Neural cell (in vitro differentiated cells): Measurements from ENCODE around the gene TSTD1.
"Not testable (repeated sequence)": the region's sequence is repeated elsewhere in the genome, so short reads cannot be mapped to it uniquely, and the experiment has no call there.

Source experiments
- MXI1 ChIP-seq: fragments of 450-650 bp; conservative IDR thresholded peaks from 2 replicates; pipeline ENCODE4 v1.6.1; 2014; ENCODE audit warnings: antibody characterized with exemption, mild to moderate bottlenecking; ENCODE audit not compliant: poor library complexity, severe bottlenecking
- POLR2AphosphoS5 ChIP-seq: IDR thresholded peaks from 2 replicates; pipeline ENCODE4 v1.6.1; 2012
- RAD21 ChIP-seq: fragments of 450-650 bp; conservative IDR thresholded peaks from 2 replicates; pipeline ENCODE4 v1.6.1; 2014; ENCODE audit warnings: antibody characterized with exemption, mild to moderate bottlenecking, moderate library complexity
- TF ChIP-seq, protein P1 (sequence below): fragments of 450-650 bp; IDR thresholded peaks from 2 replicates; pipeline ENCODE4 v1.5.1; 2014; ENCODE audit warnings: antibody characterized with exemption, mild to moderate bottlenecking, moderate library complexity; ENCODE audit not compliant: poor library complexity, severe bottlenecking

DNA sequence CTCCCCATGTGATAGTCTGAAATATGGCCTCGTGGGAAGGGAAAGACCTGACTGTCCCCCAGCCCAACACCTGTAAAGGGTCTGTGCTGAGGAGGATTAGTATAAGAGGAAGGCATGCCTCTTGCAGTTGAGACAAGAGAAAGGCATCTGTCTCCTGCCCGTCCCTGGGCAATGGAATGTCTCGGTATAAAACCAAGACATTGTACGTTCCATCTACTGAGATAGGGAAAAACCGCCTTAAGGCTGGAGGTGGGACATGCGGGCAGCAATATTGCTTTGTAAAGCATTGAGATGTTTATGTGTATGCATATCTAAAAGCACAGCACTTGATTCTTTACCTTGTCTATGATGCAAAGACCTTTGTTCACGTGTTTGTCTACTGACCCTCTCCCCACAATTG is 21.6 kb downstream of the TSTD1 start:
- TF ChIP-seq, protein P1, sequence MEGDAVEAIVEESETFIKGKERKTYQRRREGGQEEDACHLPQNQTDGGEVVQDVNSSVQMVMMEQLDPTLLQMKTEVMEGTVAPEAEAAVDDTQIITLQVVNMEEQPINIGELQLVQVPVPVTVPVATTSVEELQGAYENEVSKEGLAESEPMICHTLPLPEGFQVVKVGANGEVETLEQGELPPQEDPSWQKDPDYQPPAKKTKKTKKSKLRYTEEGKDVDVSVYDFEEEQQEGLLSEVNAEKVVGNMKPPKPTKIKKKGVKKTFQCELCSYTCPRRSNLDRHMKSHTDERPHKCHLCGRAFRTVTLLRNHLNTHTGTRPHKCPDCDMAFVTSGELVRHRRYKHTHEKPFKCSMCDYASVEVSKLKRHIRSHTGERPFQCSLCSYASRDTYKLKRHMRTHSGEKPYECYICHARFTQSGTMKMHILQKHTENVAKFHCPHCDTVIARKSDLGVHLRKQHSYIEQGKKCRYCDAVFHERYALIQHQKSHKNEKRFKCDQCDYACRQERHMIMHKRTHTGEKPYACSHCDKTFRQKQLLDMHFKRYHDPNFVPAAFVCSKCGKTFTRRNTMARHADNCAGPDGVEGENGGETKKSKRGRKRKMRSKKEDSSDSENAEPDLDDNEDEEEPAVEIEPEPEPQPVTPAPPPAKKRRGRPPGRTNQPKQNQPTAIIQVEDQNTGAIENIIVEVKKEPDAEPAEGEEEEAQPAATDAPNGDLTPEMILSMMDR, result not testable (repeated sequence)
- TF ChIP-seq POLR2AphosphoS5, MXI1, RAD21: not testable (repeated sequence)
